Measurements from ENCODE around the gene PITX3. TPM values are rescaled to one million over a fixed set of nuclear protein-coding genes. Genes with fewer than 3 reads are reported as not detected.

Gene PITX3
- polyA plus RNA-seq (2013), result not detected

DNA sequence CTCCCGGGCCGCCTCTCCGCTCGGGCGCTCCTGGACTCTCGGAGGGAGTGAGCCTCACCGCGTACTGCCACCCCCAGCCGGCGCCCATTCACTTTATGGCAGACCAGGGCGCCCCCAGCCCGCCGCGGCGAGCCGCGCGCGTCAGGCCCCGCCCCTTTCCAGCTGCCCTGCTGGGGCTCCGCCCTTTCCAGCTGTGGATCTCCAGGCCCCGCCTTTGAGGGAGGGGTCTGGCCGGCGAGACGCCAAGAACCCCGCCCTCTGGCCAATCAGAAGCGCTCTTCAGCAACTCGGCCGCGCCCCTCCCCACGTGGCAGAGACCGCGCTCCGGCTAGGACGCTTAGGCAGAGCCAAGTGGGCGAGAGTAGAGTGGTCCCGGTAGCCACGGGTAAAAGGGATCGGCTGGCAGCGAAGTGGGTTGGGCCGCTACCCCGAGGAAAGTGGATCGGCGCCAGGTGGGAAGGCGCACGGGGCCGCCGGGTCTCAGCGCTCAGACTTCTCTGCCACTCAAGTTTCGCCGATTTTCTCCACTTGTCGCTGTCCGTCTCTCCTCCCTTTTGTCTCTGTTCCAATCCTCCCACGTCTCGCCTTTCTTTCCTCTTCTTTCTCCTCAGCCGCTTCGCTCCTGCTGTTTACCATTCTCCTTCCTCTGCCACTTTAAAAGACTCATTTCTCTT, at the start of gene PITX3:
PITX3 (minus strand) TSS at position 69 of the 674 bp plus-strand sequence. CDS start 9,432 bp downstream, outside the sequence.
- DNase-seq, result peak; percentile 91 to 95 (median 95)
- CTCF ChIA-PET, result interaction anchor here (1.0 to 23.8 kb wide), 7 partner anchors 8 to 181 kb away, joined by 3 to 611 read pairs (median 5); no protein-coding TSS in a partner anchor
- WGBS (ENCODE audit: insufficient coverage), result 0% methylated on average over 48 of the region's 57 CpGs
- POLR2A ChIA-PET, result no interaction called here
- H3K4me3 ChIP-seq (ENCODE audit: control insufficient read depth in 1 of 7, extremely low read depth in 1 of 7, insufficient read depth in 4 of 7, low read depth in 2 of 7, low read length in 6 of 7), result peak within 1 kb of the TSS; percentile 19 to 78 (median 61)
- no peaks in the 10 kb centered on the region for H3K36me3 ChIP-seq (ENCODE audit: control insufficient read depth in 4 of 4, insufficient read depth in 4 of 4, low read length in 3 of 4)
- H3K27me3 ChIP-seq (replicated peaks in 2 of 5; ENCODE audit: control insufficient read depth in 4 of 5, insufficient read depth in 5 of 5, low read length in 4 of 5), result peaks cover 10 to 61% (median 31%) of the 10 kb centered on the region in 5 experiments
- no peaks in the 10 kb centered on the region for H3K9me3 ChIP-seq (ENCODE audit: control extremely low read depth in 1 of 5, control insufficient read depth in 4 of 5, insufficient read depth in 2 of 5, low read depth in 1 of 5, low read length in 4 of 5)
- H3K4me1 ChIP-seq (ENCODE audit: control extremely low read depth in 1 of 4, control insufficient read depth in 4 of 4, insufficient read depth in 4 of 4, low read length in 3 of 4), result peaks cover 9 to 39% (median 35%) of the 10 kb centered on the region in 4 experiments
- no peak within 1 kb of the TSS for H3K27ac ChIP-seq (ENCODE audit: insufficient read depth in 1 of 2, low read depth in 1 of 2, low read length in 2 of 2, poor library complexity in 1 of 2, severe bottlenecking in 2 of 2)

DNA sequence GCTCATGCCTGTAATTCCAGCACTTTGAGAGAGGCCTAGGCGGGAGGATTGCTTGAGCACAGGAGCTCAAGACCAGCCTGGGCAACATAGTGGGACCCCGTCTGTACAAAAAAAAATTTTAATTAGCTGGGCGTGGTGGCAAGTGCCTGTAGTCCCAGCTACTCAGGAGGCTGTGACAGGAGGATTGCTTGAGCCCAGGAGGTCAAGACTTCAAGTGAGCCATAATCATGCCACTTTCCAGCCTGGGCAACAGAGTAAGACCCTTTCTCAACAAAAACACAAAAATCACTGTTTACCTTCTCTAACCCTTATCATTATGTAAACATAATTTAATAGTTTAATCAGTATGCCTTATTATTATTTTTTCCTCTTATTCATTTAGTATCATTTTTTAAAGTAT, 48.5 kb upstream of the PITX3 start:
- Histone ChIP-seq H3K27ac (ENCODE audit: insufficient read depth in 1 of 2, low read depth in 1 of 2, low read length in 2 of 2, poor library complexity in 1 of 2, severe bottlenecking in 2 of 2) (no peak overlapping the region), H3K4me1 (ENCODE audit: control extremely low read depth in 1 of 4, control insufficient read depth in 4 of 4, insufficient read depth in 4 of 4, low read length in 3 of 4) (no peaks in the 10 kb centered on the region), H3K9me3 (ENCODE audit: control extremely low read depth in 1 of 5, control insufficient read depth in 4 of 5, insufficient read depth in 2 of 5, low read depth in 1 of 5, low read length in 4 of 5) (no peaks in the 10 kb centered on the region), H3K4me3 (ENCODE audit: control insufficient read depth in 1 of 7, extremely low read depth in 1 of 7, insufficient read depth in 4 of 7, low read depth in 2 of 7, low read length in 6 of 7) (no peak overlapping the region), H3K36me3 (ENCODE audit: control insufficient read depth in 4 of 4, insufficient read depth in 4 of 4, low read length in 3 of 4) (peaks cover 0 to 7% (median under 1%) of the 10 kb centered on the region in 4 experiments), H3K27me3 (replicated peaks in 2 of 5; ENCODE audit: control insufficient read depth in 4 of 5, insufficient read depth in 5 of 5, low read length in 4 of 5) (no peaks in the 10 kb centered on the region)
- 95% methylated on average over 2 of the region's 3 CpGs for WGBS (ENCODE audit: insufficient coverage)
- CTCF ChIA-PET, result interaction anchor here (1.1 to 1.6 kb wide), 4 partner anchors 16 to 64 kb away, joined by 3 to 5 read pairs (median 4); no protein-coding TSS in a partner anchor
- no peak for DNase-seq
- POLR2A ChIA-PET, result no interaction called here

DNA sequence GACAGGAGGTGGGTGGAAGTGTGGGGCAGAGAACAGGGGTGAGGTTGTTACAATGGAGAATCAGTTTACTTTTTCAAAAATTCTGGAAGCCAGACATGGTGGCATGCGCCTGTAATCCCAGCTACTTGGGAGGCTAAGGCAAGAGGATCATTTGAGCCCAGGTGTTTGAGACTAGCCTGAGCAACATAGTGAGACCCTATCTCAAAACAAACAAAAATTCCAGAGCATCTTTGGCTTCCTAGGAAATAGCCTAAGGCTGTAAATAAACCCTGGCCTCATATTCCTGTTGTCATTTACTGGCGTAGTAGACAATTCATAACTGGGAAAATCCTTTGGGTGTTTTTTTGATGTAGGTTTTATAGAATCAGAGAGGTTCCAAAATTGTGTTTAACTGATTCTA, 48.0 kb upstream of the PITX3 start:
- WGBS (ENCODE audit: insufficient coverage), result 100% methylated on average over 2 of the region's 2 CpGs
- peaks cover 0 to under 1% (median 0%) of the 10 kb centered on the region in 4 experiments for H3K4me1 ChIP-seq (ENCODE audit: control extremely low read depth in 1 of 4, control insufficient read depth in 4 of 4, insufficient read depth in 4 of 4, low read length in 3 of 4)
- no peaks in the 10 kb centered on the region for H3K9me3 ChIP-seq (ENCODE audit: control extremely low read depth in 1 of 5, control insufficient read depth in 4 of 5, insufficient read depth in 2 of 5, low read depth in 1 of 5, low read length in 4 of 5)
- CTCF ChIA-PET, result interaction anchor here (1.1 to 1.6 kb wide), 5 partner anchors 9 to 64 kb away, joined by 3 to 5 read pairs (median 4); no protein-coding TSS in a partner anchor
- POLR2A ChIA-PET, result no interaction called here
- H3K27ac ChIP-seq (ENCODE audit: insufficient read depth in 1 of 2, low read depth in 1 of 2, low read length in 2 of 2, poor library complexity in 1 of 2, severe bottlenecking in 2 of 2), result no peak overlapping the region
- H3K27me3 ChIP-seq (replicated peaks in 2 of 5; ENCODE audit: control insufficient read depth in 4 of 5, insufficient read depth in 5 of 5, low read length in 4 of 5), result no peaks in the 10 kb centered on the region
- peaks cover 0 to 7% (median under 1%) of the 10 kb centered on the region in 4 experiments for H3K36me3 ChIP-seq (ENCODE audit: control insufficient read depth in 4 of 4, insufficient read depth in 4 of 4, low read length in 3 of 4)
- H3K4me3 ChIP-seq (ENCODE audit: control insufficient read depth in 1 of 7, extremely low read depth in 1 of 7, insufficient read depth in 4 of 7, low read depth in 2 of 7, low read length in 6 of 7), result no peak overlapping the region
- no peak for DNase-seq

DNA sequence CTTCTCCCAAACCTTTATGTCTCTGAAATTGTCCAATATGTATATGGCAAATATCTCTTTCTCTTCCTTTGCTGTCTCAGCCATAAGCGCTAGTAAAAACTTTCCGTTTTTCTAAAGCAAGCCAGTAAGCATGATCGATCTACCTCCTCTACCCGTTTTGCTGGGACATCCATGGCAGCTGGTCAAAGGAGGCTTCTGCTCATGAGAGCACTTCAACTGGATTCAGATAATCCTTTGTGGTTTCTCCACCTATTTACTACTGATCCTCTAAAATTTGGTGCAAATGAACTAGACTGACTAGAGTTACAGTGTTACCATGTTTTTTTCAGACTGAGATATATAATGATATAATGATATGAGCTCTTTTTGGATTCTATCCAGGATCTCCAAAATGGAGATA, 46.7 kb upstream of the PITX3 start:
- 100% methylated on average over 4 of the region's 4 CpGs for WGBS (ENCODE audit: insufficient coverage)
- H3K27me3 ChIP-seq (replicated peaks in 2 of 5; ENCODE audit: control insufficient read depth in 4 of 5, insufficient read depth in 5 of 5, low read length in 4 of 5), result no peaks in the 10 kb centered on the region
- no peak overlapping the region for H3K27ac ChIP-seq (ENCODE audit: insufficient read depth in 1 of 2, low read depth in 1 of 2, low read length in 2 of 2, poor library complexity in 1 of 2, severe bottlenecking in 2 of 2)
- no peaks in the 10 kb centered on the region for H3K9me3 ChIP-seq (ENCODE audit: control extremely low read depth in 1 of 5, control insufficient read depth in 4 of 5, insufficient read depth in 2 of 5, low read depth in 1 of 5, low read length in 4 of 5)
- no peak overlapping the region for H3K4me3 ChIP-seq (ENCODE audit: control insufficient read depth in 1 of 7, extremely low read depth in 1 of 7, insufficient read depth in 4 of 7, low read depth in 2 of 7, low read length in 6 of 7)
- peaks cover 0 to 14% (median 3%) of the 10 kb centered on the region in 4 experiments for H3K4me1 ChIP-seq (ENCODE audit: control extremely low read depth in 1 of 4, control insufficient read depth in 4 of 4, insufficient read depth in 4 of 4, low read length in 3 of 4)
- peaks cover 0 to 7% (median under 1%) of the 10 kb centered on the region in 4 experiments for H3K36me3 ChIP-seq (ENCODE audit: control insufficient read depth in 4 of 4, insufficient read depth in 4 of 4, low read length in 3 of 4)
- no peak for DNase-seq
- CTCF ChIA-PET, result interaction anchor here (0.6 kb wide), 1 partner anchor 8 kb away, joined by 3 read pairs; no protein-coding TSS in a partner anchor
- POLR2A ChIA-PET, result interaction anchor here (0.6 kb wide), 1 partner anchor 266 kb away, joined by 6 read pairs; no protein-coding TSS in a partner anchor

DNA sequence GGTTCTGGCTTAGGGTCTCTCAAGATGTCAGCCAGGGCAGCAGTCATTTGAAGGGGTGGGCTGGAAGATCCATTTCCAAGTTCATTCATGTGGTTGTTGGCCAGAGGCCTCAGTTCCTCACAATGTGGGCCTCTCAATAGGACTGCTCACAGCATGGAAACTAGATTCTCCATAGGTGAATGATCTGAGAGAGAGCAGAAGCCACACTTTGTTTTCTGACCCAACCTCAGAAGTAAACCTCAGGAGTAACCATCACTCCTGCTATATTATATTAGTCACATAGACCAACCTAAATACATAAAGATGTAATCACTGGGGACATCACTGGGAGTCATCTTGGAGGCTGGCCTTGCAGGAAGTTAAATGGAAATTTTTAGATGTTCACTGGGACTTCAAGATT, 46.2 kb upstream of the PITX3 start:
- Histone ChIP-seq H3K36me3 (ENCODE audit: control insufficient read depth in 4 of 4, insufficient read depth in 4 of 4, low read length in 3 of 4) (peaks cover 0 to 7% (median under 1%) of the 10 kb centered on the region in 4 experiments), H3K4me3 (ENCODE audit: control insufficient read depth in 1 of 7, extremely low read depth in 1 of 7, insufficient read depth in 4 of 7, low read depth in 2 of 7, low read length in 6 of 7) (no peak overlapping the region), H3K27ac (ENCODE audit: insufficient read depth in 1 of 2, low read depth in 1 of 2, low read length in 2 of 2, poor library complexity in 1 of 2, severe bottlenecking in 2 of 2) (no peak overlapping the region), H3K27me3 (replicated peaks in 2 of 5; ENCODE audit: control insufficient read depth in 4 of 5, insufficient read depth in 5 of 5, low read length in 4 of 5) (no peaks in the 10 kb centered on the region), H3K4me1 (ENCODE audit: control extremely low read depth in 1 of 4, control insufficient read depth in 4 of 4, insufficient read depth in 4 of 4, low read length in 3 of 4) (peaks cover 0 to 15% (median 3%) of the 10 kb centered on the region in 4 experiments), H3K9me3 (ENCODE audit: control extremely low read depth in 1 of 5, control insufficient read depth in 4 of 5, insufficient read depth in 2 of 5, low read depth in 1 of 5, low read length in 4 of 5) (no peaks in the 10 kb centered on the region)
- ChIA-PET CTCF (interaction anchor here (0.6 to 1.4 kb wide), 3 partner anchors 8 to 56 kb away, joined by 3 to 4 read pairs (median 4); no protein-coding TSS in a partner anchor), POLR2A (interaction anchor here (0.6 kb wide), 2 partner anchors 55 to 266 kb away, joined by 3 to 6 read pairs; no protein-coding TSS in a partner anchor)
- DNase-seq, result no peak

DNA sequence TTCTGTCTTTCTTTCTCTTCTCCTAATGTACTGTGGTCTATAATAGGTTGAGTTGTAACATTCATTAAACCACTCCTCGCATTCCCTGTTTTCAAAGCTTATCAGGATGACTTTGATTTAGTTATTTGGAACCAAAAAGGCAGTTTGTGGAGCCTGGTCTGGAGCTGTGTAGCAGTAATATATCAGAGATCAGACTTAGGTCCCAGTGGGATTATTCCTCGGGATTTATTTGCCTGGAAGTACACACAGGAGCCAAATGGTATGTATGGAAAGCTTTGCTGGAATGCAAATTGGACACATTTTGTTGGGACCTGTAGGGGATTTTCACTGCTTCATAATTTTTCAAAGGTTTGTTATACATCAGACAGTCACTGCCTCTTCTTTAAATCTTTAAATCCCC, 44.9 kb upstream of the PITX3 start:
- Histone ChIP-seq H3K36me3 (ENCODE audit: control insufficient read depth in 4 of 4, insufficient read depth in 4 of 4, low read length in 3 of 4) (peaks cover 0 to 7% (median under 1%) of the 10 kb centered on the region in 4 experiments), H3K27ac (ENCODE audit: insufficient read depth in 1 of 2, low read depth in 1 of 2, low read length in 2 of 2, poor library complexity in 1 of 2, severe bottlenecking in 2 of 2) (no peak overlapping the region), H3K4me1 (ENCODE audit: control extremely low read depth in 1 of 4, control insufficient read depth in 4 of 4, insufficient read depth in 4 of 4, low read length in 3 of 4) (peaks cover 0 to 15% (median 3%) of the 10 kb centered on the region in 4 experiments), H3K9me3 (ENCODE audit: control extremely low read depth in 1 of 5, control insufficient read depth in 4 of 5, insufficient read depth in 2 of 5, low read depth in 1 of 5, low read length in 4 of 5) (no peaks in the 10 kb centered on the region), H3K4me3 (ENCODE audit: control insufficient read depth in 1 of 7, extremely low read depth in 1 of 7, insufficient read depth in 4 of 7, low read depth in 2 of 7, low read length in 6 of 7) (no peak overlapping the region), H3K27me3 (replicated peaks in 2 of 5; ENCODE audit: control insufficient read depth in 4 of 5, insufficient read depth in 5 of 5, low read length in 4 of 5) (no peaks in the 10 kb centered on the region)
- POLR2A ChIA-PET, result no interaction called here
- CTCF ChIA-PET, result interaction anchor here (0.8 to 1.4 kb wide), 4 partner anchors 8 to 54 kb away, joined by 3 to 4 read pairs (median 4); no protein-coding TSS in a partner anchor
- 100% methylated on average over 1 of the region's 2 CpGs for WGBS (ENCODE audit: insufficient coverage)
- no peak for DNase-seq

DNA sequence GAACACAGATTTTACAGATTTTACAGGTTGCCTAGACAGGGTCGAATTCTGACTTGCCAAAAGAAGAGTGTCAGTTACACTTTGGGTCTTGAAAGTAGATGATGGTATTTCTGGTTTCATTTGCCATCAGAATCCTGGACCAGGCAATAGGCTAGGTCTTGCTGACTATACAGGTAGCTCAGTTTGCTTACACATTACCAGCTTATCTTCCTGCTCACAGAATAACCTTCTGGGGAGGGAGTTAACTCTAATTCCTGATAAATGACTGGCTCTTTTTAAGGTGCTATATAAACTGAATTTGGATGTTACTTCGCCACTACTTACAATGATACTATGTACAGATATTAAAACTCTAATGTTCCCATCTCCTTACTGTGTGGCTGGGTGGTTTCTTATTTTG, 43.8 kb upstream of the PITX3 start:
- Histone ChIP-seq H3K4me3 (ENCODE audit: control insufficient read depth in 1 of 7, extremely low read depth in 1 of 7, insufficient read depth in 4 of 7, low read depth in 2 of 7, low read length in 6 of 7) (no peak overlapping the region), H3K4me1 (ENCODE audit: control extremely low read depth in 1 of 4, control insufficient read depth in 4 of 4, insufficient read depth in 4 of 4, low read length in 3 of 4) (peaks cover 6 to 26% (median 14%) of the 10 kb centered on the region in 4 experiments), H3K27me3 (replicated peaks in 2 of 5; ENCODE audit: control insufficient read depth in 4 of 5, insufficient read depth in 5 of 5, low read length in 4 of 5) (no peaks in the 10 kb centered on the region), H3K27ac (ENCODE audit: insufficient read depth in 1 of 2, low read depth in 1 of 2, low read length in 2 of 2, poor library complexity in 1 of 2, severe bottlenecking in 2 of 2) (no peak overlapping the region), H3K36me3 (ENCODE audit: control insufficient read depth in 4 of 4, insufficient read depth in 4 of 4, low read length in 3 of 4) (peaks cover 0 to 7% (median under 1%) of the 10 kb centered on the region in 4 experiments), H3K9me3 (ENCODE audit: control extremely low read depth in 1 of 5, control insufficient read depth in 4 of 5, insufficient read depth in 2 of 5, low read depth in 1 of 5, low read length in 4 of 5) (no peaks in the 10 kb centered on the region)
- ChIA-PET POLR2A (interaction anchor here (0.5 kb wide), 1 partner anchor 30 kb away, joined by 3 read pairs; no protein-coding TSS in a partner anchor), CTCF (interaction anchor here (1.1 kb wide), 2 partner anchors 9 to 53 kb away, joined by 3 to 4 read pairs; no protein-coding TSS in a partner anchor)
- no peak for DNase-seq
- WGBS (ENCODE audit: insufficient coverage), result 83% methylated on average over 1 of the region's 2 CpGs

Measured in common myeloid progenitor, CD34-positive (primary cell).